HL-60 (cell line): ENCODE measurements around the gene SPINT1.

ENCODE experiments used
- CTCF ChIP-seq: IDR thresholded peaks from one replicate; pipeline ENCODE4 v1.5.1; 2011; ENCODE audit warnings: low read length, control low read depth, inconsistent platforms; ENCODE audit not compliant: insufficient read depth
- GABPA ChIP-seq: IDR thresholded peaks from 2 replicates; pipeline ENCODE4 v1.6.1; 2012; ENCODE audit warnings: low read depth

- TF ChIP-seq GABPA, result no peak
- no peak for TF ChIP-seq CTCF
Observed at GRCh38 chr15:40841741-40842140, 2.1 kb upstream of the SPINT1 start.
